ENCODE results near the gene ACER2.

The ACER2 gene

GRCh38 chr9:19490269-19490668 lies 81.5 kb downstream of the ACER2 start:
- no peak for DNase-seq

GRCh38 chr9:19490828-19491227 lies 82.0 kb downstream of the ACER2 start:
- no peak for DNase-seq

- no peak for DNase-seq
Observed at GRCh38 chr9:19492775-19493173, 84.0 kb downstream of the ACER2 start.

GRCh38 chr9:19493174-19493811 lies 84.5 kb downstream of the ACER2 start:
- DNase-seq, result peak; percentile 64

- no peak for DNase-seq
Observed at GRCh38 chr9:19493876-19494275, 85.1 kb downstream of the ACER2 start.

- no peak for DNase-seq
Observed at GRCh38 chr9:19495186-19496028, 86.6 kb downstream of the ACER2 start.

- no peak for DNase-seq
Observed at GRCh38 chr9:19496321-19497050, 87.7 kb downstream of the ACER2 start.

GRCh38 chr9:19497276-19497675 lies 88.5 kb downstream of the ACER2 start:
- DNase-seq, result no peak

- peak; percentile 68 for DNase-seq
Observed at GRCh38 chr9:19498015-19498414, 89.2 kb downstream of the ACER2 start.

Measured in fibroblast of skin of right quadriceps (primary cell).